Mucosa of descending colon (tissue), 3 donors: Measurements from ENCODE around the gene MYO7B. TPM values are rescaled to one million over a fixed set of nuclear protein-coding genes. Genes with fewer than 3 reads are reported as not detected.

ENCODE experiments used
- ATAC-seq: fragments of 200-7000 bp; cut with Tn5 transposase; one replicate; pipeline ENCODE4 v1.9.1; 2020; ENCODE audit warnings: mild to moderate bottlenecking, moderate library complexity
- DNase-seq, 3 donors: peaks; one replicate each; pipeline ENCODE4 v3.0.0-alpha.2; 2020
- H3K36me3 ChIP-seq: fragments of 200-600 bp; one replicate; pipeline ENCODE4 v1.8.0; 2021; ENCODE audit warnings: low read depth, mild to moderate bottlenecking
- H3K4me1 ChIP-seq: fragments of 200-600 bp; one replicate; pipeline ENCODE4 v1.8.0; 2021; ENCODE audit warnings: low read depth, mild to moderate bottlenecking
- H3K4me3 ChIP-seq: fragments of 200-600 bp; one replicate; pipeline ENCODE4 v1.8.0; 2021; ENCODE audit warnings: mild to moderate bottlenecking
- H3K9me3 ChIP-seq: fragments of 200-600 bp; one replicate; pipeline ENCODE4 v1.8.0; 2021; ENCODE audit warnings: mild to moderate bottlenecking
- CTCF ChIP-seq: fragments of 200-600 bp; IDR thresholded peaks from one replicate; pipeline ENCODE4 v1.8.0; 2022; ENCODE audit warnings: antibody characterized with exemption, mild to moderate bottlenecking
- intact Hi-C, 2 donors: fragments of 100-400 bp; cut with DNase I in 1 of 2; cut with micrococcal nuclease in 1 of 2; formaldehyde crosslinking; loops; one replicate each; pipeline versions ENCODE4 v1.11.0 to v1.11.1; 2022; cut with DNase I, micrococcal nuclease
- total RNA-seq, 3 donors: library from RNA; stranded (reverse); fragmentation: NEBNext Ultra II Directional in 2 of 3; extraction: Animal tissue kit (Norgen Biotek cat#: 25700) in 2 of 3; gene quantifications; one replicate each; pipeline versions ENCODE4 v1.2.1 to v1.2.4, GENCODE V29; 2021 to 2023
- donor health status: DM: no; HTN: no; CAD: no; lungs with moderate emphysema.
- donor health status: DM: no; HTN: no; CAD: no.
- donor health status: DM: no; HTN: yes; CAD: no.

Gene MYO7B
- total RNA-seq, 3 donors from 2014 or later = 118 to 305 (median 199) TPM

DNA sequence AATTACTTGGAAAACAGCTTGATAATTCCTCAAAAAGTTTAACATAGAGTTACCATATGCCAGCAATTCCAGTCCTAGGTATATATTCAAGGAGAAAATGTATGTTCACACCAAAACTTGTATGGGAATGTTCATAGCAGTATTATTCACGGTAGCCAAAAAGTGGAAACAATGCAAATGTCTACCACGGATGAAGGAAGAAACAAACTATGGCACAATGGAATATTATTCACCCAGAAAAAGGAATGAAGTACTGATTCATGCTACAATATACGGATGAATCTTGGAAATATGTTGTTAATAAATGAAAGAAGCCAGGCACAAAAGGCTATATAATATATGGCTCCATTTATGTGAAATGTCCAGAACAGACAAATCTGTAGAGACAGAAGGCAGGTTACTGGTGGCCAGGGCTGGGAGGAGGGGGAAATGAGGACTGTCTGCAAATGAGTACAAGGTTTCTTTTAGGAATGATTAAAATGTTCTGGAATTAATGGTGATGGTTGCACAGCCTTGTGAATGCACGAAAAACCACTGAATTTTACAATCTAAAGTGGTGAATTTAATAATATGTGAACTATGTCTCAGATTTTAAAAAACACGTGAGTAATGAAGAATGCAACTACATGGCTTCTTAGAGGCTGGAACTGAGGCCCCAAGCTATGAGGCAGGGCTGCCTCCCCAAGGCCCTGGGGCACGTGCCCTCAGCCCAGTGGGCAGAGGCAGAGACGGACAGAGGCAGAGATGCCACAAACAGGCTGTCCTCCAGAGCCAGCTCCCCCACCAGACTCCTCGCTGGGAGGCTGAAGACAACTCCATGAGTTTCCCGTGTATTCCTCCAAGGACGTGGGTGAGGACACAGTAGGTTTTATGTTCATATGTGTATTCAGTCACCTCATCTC, 134.8 kb downstream of the MYO7B start:
- DNase-seq = no peak
- intact Hi-C loops = no loop called here
- H3K4me1 ChIP-seq = peaks cover 3% of the 10 kb centered on the region
- H3K9me3 ChIP-seq = no peaks in the 10 kb centered on the region
- no peak for ATAC-seq
- no peaks in the 10 kb centered on the region for H3K36me3 ChIP-seq
- H3K4me3 ChIP-seq = no peak overlapping the region
- no peak for TF ChIP-seq CTCF

- H3K36me3 ChIP-seq = no peaks in the 10 kb centered on the region
- TF ChIP-seq CTCF = no peak
- ATAC-seq (no peak), DNase-seq (no peak)
- no peaks in the 10 kb centered on the region for H3K9me3 ChIP-seq
- intact Hi-C loops = no loop called here
- H3K4me1 ChIP-seq = peaks cover 8% of the 10 kb centered on the region
- H3K4me3 ChIP-seq = no peak overlapping the region
These were observed 135.4 kb downstream of the MYO7B start for GRCh38 chr2:127670957-127671290.

GRCh38 chr2:127671557-127672302, 136.2 kb downstream of the MYO7B start:
- no peaks in the 10 kb centered on the region for H3K9me3 ChIP-seq
- intact Hi-C loops = no loop called here
- H3K4me1 ChIP-seq = peaks cover 6% of the 10 kb centered on the region
- no peaks in the 10 kb centered on the region for H3K36me3 ChIP-seq
- DNase-seq (no peak), ATAC-seq (no peak)
- TF ChIP-seq CTCF = no peak
- no peak overlapping the region for H3K4me3 ChIP-seq

GRCh38 chr2:127672341-127673224, 137.1 kb downstream of the MYO7B start:
- DNase-seq (no peak), ATAC-seq (peak; percentile 7)
- H3K4me1 ChIP-seq = peaks cover 6% of the 10 kb centered on the region
- H3K4me3 ChIP-seq = no peak overlapping the region
- H3K9me3 ChIP-seq = no peaks in the 10 kb centered on the region
- intact Hi-C loops = no loop called here
- no peaks in the 10 kb centered on the region for H3K36me3 ChIP-seq
- TF ChIP-seq CTCF = no peak

DNA sequence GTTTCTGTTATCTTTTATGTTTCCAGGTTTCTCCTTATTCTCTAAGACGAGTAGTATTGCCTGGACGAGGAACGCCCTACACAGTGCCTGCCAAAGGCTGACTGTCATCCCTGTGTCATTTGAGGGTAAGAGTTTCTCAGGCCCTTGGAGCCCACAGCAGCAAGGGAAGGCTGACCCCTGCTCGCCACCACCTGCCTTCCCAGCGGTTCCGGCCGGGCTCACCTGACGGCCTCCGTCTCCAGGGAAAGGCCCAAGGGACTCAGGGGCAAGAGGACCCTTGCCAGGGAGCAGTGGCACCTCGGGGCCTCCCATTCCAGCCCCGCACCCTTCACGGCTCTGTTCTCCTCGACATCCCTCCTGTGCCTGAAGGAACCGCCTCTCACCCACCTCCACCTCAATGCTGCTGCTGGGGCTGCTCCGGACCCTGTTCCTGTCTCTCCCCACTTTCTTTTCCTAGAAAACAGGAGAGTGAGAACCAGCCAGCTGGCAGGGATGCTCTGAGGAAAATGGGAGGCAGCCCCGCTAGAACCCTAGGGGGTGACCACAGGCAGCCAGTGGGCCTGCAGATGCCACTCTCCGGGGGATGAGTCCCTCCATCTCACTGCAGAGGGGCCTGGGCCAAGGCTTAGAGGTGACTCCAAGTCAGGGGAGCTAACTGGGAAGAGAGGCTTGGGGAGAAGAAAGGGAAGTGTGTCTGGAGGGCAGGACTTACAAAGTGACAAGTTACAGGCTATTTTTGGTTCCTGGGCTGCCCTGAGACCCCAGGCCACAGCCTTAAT, 138.0 kb downstream of the MYO7B start:
- no peaks in the 10 kb centered on the region for H3K36me3 ChIP-seq
- DNase-seq (no peak), ATAC-seq (no peak)
- intact Hi-C loops = no loop called here
- no peak overlapping the region for H3K4me3 ChIP-seq
- no peaks in the 10 kb centered on the region for H3K9me3 ChIP-seq
- no peak for TF ChIP-seq CTCF
- peaks cover 6% of the 10 kb centered on the region for H3K4me1 ChIP-seq
